Muscle layer of duodenum (tissue), 2 donors: ENCODE results near the gene SPIB.

Experiments used
- H3K27ac ChIP-seq: one replicate; pipeline ENCODE4 v1.7.0; 2013; ENCODE audit warnings: mild to moderate bottlenecking, low read length
- H3K27me3 ChIP-seq: one replicate; pipeline ENCODE4 v1.7.0; 2013; ENCODE audit warnings: low read depth, mild to moderate bottlenecking, control low read depth, low read length
- H3K36me3 ChIP-seq, 2 donors: one replicate each; pipeline ENCODE4 v1.7.0; 2013; ENCODE audit warnings: low read length in 2 of 2, control low read depth in 1 of 2, mild to moderate bottlenecking in 1 of 2; ENCODE audit not compliant: insufficient read depth in 2 of 2, control insufficient read depth in 1 of 2
- H3K4me1 ChIP-seq, 2 donors: one replicate each; pipeline ENCODE4 v1.7.0; 2013; ENCODE audit warnings: low read length in 2 of 2, mild to moderate bottlenecking in 2 of 2, control low read depth in 1 of 2, moderate library complexity in 1 of 2; ENCODE audit not compliant: insufficient read depth in 2 of 2, control insufficient read depth in 1 of 2
- H3K4me3 ChIP-seq, 2 donors: one replicate each; pipeline ENCODE4 v1.7.0; 2013; ENCODE audit warnings: low read length in 2 of 2, low read depth in 1 of 2, mild to moderate bottlenecking in 1 of 2
- H3K9me3 ChIP-seq, 2 donors: one replicate each; pipeline ENCODE4 v1.7.0; 2013; ENCODE audit warnings: low read length in 2 of 2, control low read depth in 1 of 2, mild to moderate bottlenecking in 1 of 2; ENCODE audit not compliant: control insufficient read depth in 1 of 2
- donor health status: healthy.

SPIB gene

GRCh38 chr19:50394017-50394416 is 24.7 kb upstream of the SPIB start:
- no peaks in the 10 kb centered on the region for H3K9me3 ChIP-seq
- no peaks in the 10 kb centered on the region for H3K27me3 ChIP-seq
- no peak overlapping the region for H3K4me3 ChIP-seq
- H3K27ac ChIP-seq, result no peak overlapping the region
- no peaks in the 10 kb centered on the region for H3K4me1 ChIP-seq
- peaks cover 0 to 3% of the 10 kb centered on the region in 2 donors for H3K36me3 ChIP-seq

- no peak overlapping the region for H3K27ac ChIP-seq
- H3K9me3 ChIP-seq, result no peaks in the 10 kb centered on the region
- H3K4me1 ChIP-seq, result no peaks in the 10 kb centered on the region
- no peak overlapping the region for H3K4me3 ChIP-seq
- H3K27me3 ChIP-seq, result no peaks in the 10 kb centered on the region
- peaks cover 3 to 21% of the 10 kb centered on the region in 2 donors for H3K36me3 ChIP-seq
These were observed 19.9 kb upstream of the SPIB start for GRCh38 chr19:50398675-50399367.

GRCh38 chr19:50399368-50399745 is 19.4 kb upstream of the SPIB start:
- no peak overlapping the region for H3K27ac ChIP-seq
- H3K27me3 ChIP-seq, result no peaks in the 10 kb centered on the region
- no peak overlapping the region for H3K4me3 ChIP-seq
- no peaks in the 10 kb centered on the region for H3K4me1 ChIP-seq
- no peaks in the 10 kb centered on the region for H3K9me3 ChIP-seq
- peaks cover 3 to 24% of the 10 kb centered on the region in 2 donors for H3K36me3 ChIP-seq

GRCh38 chr19:50401605-50402450 is 16.9 kb upstream of the SPIB start:
- no peaks in the 10 kb centered on the region for H3K4me1 ChIP-seq
- peaks cover 3 to 24% of the 10 kb centered on the region in 2 donors for H3K36me3 ChIP-seq
- no peak overlapping the region for H3K27ac ChIP-seq
- H3K27me3 ChIP-seq, result no peaks in the 10 kb centered on the region
- H3K4me3 ChIP-seq, result no peak overlapping the region
- H3K9me3 ChIP-seq, result no peaks in the 10 kb centered on the region

GRCh38 chr19:50402544-50403301 is 16.0 kb upstream of the SPIB start:
- no peaks in the 10 kb centered on the region for H3K4me1 ChIP-seq
- H3K36me3 ChIP-seq, result peaks cover 3 to 28% of the 10 kb centered on the region in 2 donors
- H3K9me3 ChIP-seq, result no peaks in the 10 kb centered on the region
- no peaks in the 10 kb centered on the region for H3K27me3 ChIP-seq
- H3K4me3 ChIP-seq, result no peak overlapping the region
- no peak overlapping the region for H3K27ac ChIP-seq

GRCh38 chr19:50406156-50406820 is 12.4 kb upstream of the SPIB start:
- no peaks in the 10 kb centered on the region for H3K27me3 ChIP-seq
- peaks cover 0 to 40% of the 10 kb centered on the region in 2 donors for H3K36me3 ChIP-seq
- H3K27ac ChIP-seq, result no peak overlapping the region
- no peaks in the 10 kb centered on the region for H3K4me1 ChIP-seq
- H3K9me3 ChIP-seq, result no peaks in the 10 kb centered on the region
- H3K4me3 ChIP-seq, result no peak overlapping the region

- Histone ChIP-seq H3K4me1 (no peaks in the 10 kb centered on the region), H3K27me3 (no peaks in the 10 kb centered on the region), H3K4me3 (no peak overlapping the region), H3K9me3 (no peaks in the 10 kb centered on the region), H3K36me3 (peaks cover 0 to 40% of the 10 kb centered on the region in 2 donors), H3K27ac (no peak overlapping the region)
These were observed 11.9 kb upstream of the SPIB start for GRCh38 chr19:50406829-50407228.

- H3K36me3 ChIP-seq, result peaks cover 0 to 19% of the 10 kb centered on the region in 2 donors
- H3K9me3 ChIP-seq, result no peaks in the 10 kb centered on the region
- H3K27me3 ChIP-seq, result no peaks in the 10 kb centered on the region
- H3K4me1 ChIP-seq, result no peaks in the 10 kb centered on the region
- H3K4me3 ChIP-seq, result no peak overlapping the region
- no peak overlapping the region for H3K27ac ChIP-seq
These were observed 9.4 kb upstream of the SPIB start for GRCh38 chr19:50409347-50409746.

GRCh38 chr19:50410109-50410508 is 8.6 kb upstream of the SPIB start:
- Histone ChIP-seq H3K36me3 (peaks cover 0 to 19% of the 10 kb centered on the region in 2 donors), H3K27me3 (no peaks in the 10 kb centered on the region), H3K4me3 (no peak overlapping the region), H3K9me3 (no peaks in the 10 kb centered on the region), H3K27ac (no peak overlapping the region), H3K4me1 (no peaks in the 10 kb centered on the region)

- Histone ChIP-seq H3K4me3 (no peak overlapping the region), H3K36me3 (peaks cover 0 to 16% of the 10 kb centered on the region in 2 donors), H3K27ac (no peak overlapping the region), H3K27me3 (no peaks in the 10 kb centered on the region), H3K9me3 (no peaks in the 10 kb centered on the region), H3K4me1 (peaks cover 0 to 4% of the 10 kb centered on the region in 2 donors)
These were observed 6.3 kb upstream of the SPIB start for GRCh38 chr19:50412419-50412818.

GRCh38 chr19:50413096-50413495 is 5.6 kb upstream of the SPIB start:
- Histone ChIP-seq H3K4me1 (peaks cover 0 to 4% of the 10 kb centered on the region in 2 donors), H3K9me3 (no peaks in the 10 kb centered on the region), H3K27ac (no peak overlapping the region), H3K27me3 (peaks cover 3% of the 10 kb centered on the region), H3K36me3 (peaks cover 0 to 16% of the 10 kb centered on the region in 2 donors), H3K4me3 (no peak overlapping the region)
